ENCODE measurements around the gene NFATC1.
"Not testable (repeated sequence)": the region's sequence is repeated elsewhere in the genome, so short reads cannot be mapped to it uniquely, and the experiment has no call there.

The NFATC1 gene

GRCh38 chr18:79479116-79479760, 83.5 kb downstream of the NFATC1 start:
- DNase-seq = no peak

DNA sequence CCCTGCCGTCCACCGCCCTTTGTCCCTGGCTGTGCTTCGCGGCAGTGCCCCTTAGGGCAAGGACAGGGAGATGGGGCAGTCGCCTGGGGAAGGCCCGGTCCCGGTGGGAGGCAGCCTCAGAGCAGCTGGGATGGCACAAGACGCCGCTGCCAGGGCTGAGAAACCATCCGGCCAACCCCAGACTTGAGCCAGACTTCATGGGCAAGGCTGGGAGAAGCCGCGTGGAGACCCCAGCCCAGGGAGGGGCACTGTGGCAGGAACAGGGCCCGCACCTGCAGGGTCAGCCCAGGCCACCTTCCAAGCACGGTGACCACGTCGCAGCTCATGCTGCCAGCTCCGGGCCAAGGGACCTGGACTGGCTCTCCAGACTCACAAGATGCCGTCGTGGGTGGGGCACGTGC, 84.0 kb downstream of the NFATC1 start:
- DNase-seq = no peak

DNA sequence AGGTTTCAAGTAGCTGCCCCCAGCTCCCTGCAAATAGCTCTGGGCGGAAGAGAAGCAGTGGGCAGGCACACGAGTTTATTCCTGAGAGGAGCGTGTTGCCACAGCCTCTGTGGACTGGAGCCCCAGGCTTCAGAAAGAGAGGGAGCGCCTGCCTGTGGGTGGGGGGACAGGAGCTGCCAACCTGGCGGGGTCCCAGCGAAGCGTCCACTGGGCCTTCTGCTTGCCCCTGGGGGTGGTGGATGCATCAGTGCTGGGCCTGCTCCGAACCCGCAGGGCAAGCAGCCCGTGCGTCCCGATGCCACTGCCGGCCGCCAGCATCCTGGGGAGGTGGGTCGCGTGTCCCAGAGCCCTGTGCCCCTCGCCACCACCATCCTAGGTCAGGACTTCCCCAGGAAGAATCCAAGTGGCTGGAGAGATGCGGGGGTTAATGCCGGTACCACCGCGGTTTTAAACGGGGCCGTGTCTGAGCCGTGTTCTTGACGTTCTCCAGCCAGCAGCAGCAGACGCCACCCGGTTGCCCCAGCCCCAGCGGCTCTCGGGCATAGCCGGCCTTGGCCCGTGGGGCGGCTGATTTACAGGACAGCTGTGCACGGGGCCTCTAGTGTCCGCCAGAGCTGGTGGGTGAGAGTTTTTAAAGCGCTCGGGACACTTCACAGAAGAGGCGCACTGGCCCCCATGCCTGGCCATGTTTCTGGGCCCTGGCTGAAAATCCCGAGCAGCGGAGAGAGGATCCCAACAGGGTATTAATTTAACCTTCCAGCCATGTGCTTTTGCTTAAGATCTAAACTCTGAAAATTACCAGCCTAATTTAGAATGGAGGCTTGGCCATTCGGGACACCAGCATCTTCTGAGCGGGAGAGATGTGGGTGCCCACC, 84.7 kb downstream of the NFATC1 start:
- DNase-seq = no peak

- no peak for DNase-seq
These were observed 85.5 kb downstream of the NFATC1 start for GRCh38 chr18:79481046-79481790.

- not testable (repeated sequence) for DNase-seq
These were observed 87.7 kb downstream of the NFATC1 start for GRCh38 chr18:79483393-79483792.

DNA sequence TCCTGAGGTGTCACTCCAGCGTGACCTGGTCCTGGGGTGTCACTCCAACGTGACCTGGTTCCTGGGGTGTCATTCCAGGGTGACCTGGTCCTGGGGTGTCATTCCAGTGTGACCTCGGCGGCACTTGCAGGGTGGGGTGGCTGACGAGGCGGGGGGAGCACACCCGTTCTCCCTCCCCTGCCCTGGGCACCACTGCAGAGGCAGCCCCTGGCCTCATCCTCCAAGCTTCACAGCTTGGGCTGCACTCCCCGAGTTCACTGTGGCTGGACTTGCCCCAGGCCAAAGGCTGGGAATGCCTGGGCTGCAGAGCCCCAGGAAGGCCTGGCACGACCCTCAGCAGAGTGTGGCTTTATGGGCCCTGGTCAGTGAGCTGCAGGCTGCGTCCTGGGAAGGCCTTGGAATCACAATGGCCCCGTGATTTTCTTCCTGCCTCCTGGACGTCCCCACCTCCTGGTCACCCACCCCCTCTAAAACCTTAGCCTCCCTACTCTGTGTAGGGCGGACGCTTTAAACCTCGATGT, 88.3 kb downstream of the NFATC1 start:
- no peak for DNase-seq

- no peak for DNase-seq
These were observed 89.2 kb downstream of the NFATC1 start for GRCh38 chr18:79484661-79485621.

DNA sequence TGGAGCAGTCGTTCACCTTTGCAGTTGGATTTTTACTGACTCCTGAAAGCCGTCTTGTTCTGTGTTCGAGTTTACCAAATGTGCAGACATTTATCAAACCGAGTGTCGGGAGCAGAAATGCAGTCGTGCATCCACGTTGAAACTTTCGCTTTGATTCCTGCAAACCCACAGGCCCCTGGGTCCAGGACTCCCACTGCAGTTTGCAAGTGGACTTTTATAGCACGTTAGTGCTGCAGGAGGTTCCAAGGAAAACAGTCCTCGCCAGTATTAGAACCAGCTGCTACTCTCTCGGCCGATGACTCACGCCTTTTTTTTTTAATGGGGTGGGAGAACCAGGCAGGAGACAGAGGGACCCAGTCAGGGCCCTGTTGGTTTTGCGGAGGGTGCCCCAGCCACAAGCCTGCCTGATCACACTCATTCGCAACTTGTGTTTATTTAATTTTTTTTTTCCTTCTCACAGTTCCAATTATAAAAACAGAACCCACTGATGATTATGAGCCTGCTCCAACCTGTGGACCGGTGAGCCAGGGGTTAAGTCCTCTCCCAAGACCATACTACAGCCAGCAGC, 90.1 kb downstream of the NFATC1 start:
- DNase-seq = no peak

DNA sequence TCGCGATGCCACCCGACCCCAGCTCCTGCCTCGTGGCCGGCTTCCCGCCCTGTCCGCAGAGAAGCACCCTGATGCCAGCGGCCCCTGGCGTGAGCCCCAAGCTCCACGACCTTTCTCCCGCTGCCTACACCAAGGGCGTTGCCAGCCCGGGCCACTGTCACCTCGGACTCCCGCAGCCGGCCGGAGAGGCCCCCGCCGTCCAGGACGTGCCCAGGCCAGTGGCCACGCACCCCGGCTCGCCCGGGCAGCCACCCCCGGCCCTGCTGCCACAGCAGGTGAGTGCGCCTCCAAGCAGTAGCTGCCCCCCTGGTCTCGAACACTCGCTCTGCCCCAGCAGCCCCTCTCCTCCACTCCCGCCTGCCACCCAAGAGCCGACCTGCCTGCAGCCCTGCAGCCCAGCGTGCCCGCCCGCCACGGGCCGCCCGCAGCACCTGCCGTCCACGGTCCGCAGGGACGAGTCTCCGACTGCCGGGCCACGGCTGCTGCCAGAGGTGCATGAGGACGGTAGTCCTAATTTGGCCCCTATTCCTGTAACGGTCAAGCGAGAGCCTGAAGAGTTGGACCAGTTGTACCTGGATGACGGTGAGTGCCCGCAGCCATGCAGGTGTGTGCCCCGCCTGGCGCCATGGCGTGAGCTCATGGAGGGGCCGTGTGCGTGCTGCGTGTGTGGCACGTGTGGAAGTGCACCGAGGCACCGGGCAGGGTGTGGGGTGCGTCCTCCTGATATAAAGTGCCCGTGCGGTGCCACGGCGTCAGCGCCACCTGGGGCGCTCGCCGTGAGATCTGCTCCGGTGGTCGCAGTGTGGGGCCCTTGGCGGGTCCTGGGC, 90.8 kb downstream of the NFATC1 start:
- no peak for DNase-seq

DNA sequence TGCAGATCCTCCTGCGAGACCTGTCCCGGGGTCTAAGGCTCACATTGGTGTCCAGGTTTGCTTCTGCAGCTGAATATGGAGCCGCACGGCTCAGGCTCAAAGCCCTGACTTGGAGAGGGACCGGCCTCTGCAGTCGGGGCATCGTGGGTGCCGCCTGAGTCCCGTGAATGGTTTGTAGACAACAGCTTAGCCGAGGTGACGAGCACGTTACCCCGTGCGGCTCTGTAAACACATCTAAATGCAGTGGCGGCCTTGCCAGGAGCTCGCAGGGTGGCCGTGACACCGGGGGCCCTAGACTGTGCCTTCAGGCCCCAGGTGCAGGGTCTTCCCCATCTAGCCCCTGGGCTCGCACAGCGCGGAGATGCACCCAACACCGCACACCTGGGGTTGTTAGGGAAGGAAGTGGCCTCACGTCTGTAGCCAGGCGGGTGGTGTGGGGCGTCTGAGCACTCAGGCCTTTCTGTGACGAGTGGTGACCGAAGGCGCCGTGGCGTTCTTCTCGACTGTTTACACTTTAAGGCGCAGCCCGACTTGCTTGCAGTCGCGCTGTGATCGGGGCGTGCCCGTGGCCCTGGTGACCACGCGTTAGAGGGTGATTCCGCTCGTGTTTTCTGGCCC, 91.6 kb downstream of the NFATC1 start:
- DNase-seq = no peak

DNA sequence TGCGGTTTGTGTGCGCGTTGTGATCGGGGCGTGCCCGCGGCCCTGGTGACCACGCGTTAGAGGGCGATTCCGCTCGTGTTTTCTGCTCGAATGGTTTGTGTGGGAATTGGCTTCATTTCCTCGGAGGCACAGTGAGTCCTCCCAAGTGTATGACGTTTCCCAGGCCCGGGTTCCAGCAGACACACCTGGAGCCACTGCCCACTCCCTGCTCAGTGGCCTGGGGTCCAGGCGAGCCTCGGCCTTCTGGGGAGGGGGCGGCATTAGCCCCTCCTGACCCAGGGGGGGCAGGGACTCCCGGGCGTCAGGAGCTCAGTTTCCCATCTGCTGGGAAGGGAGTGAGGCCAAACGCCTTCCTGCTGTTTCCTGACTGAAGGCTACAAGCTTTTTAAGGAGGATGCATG, 92.1 kb downstream of the NFATC1 start:
- no peak for DNase-seq

DNA sequence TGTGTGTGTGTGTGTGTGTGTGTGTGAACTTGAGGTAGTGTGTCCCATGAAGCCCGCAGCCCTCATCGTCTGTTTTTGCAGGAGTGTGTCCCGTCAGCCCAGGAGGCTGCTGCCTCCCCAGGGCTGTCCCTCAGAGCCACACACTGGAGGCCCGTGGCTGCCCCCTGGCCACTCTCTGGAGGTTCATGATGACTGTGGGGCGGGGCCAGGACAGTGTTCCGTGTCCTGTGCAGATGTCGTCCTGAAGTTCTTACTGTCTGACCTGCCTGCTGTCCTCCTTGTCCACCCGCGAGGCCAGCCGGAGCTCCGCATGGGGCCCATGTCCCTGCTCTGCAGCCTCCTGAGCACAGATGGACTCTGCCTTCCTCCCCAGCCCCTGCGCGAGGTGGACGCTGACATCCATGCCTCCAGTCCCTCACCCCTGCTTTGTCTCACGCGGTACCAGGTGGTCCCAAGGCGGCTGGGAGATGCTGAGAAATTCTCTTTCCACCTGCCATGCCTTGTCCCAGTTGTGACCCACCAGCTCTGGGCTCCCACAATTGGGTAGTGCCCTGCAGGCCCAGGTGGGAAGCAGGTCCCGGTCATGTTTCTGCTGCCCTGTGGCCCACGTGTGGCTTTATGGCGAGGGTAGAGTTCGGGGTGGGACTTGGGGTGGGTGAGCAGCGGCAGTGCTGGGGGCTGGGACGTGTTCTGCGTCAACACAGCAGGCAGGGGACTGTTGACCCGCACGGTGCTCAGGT, 92.8 kb downstream of the NFATC1 start:
- DNase-seq = no peak

- DNase-seq = no peak
These were observed 93.5 kb downstream of the NFATC1 start for GRCh38 chr18:79489051-79489898.

GRCh38 chr18:79489899-79490625, 94.3 kb downstream of the NFATC1 start:
- DNase-seq = no peak

GRCh38 chr18:79490626-79491041, 94.9 kb downstream of the NFATC1 start:
- DNase-seq = no peak

- DNase-seq = no peak
These were observed 95.4 kb downstream of the NFATC1 start for GRCh38 chr18:79491081-79491551.

- no peak for DNase-seq
These were observed 97.6 kb downstream of the NFATC1 start for GRCh38 chr18:79493211-79493800.

Measured in stimulated activated CD4-positive, alpha-beta T cell treated with anti-CD3 and anti-CD28 coated beads, Interleukin-4, amount 100 ng/mL, for 4 hours (primary cell).